Smooth muscle cell (in vitro differentiated cells): Measurements from ENCODE around the gene PRRT2. TPM values are rescaled to one million over a fixed set of nuclear protein-coding genes. Genes with fewer than 3 reads are reported as not detected.

Experiments used
- DNase-seq: peaks from one replicate; lab custom pipeline; 2025; ENCODE audit not compliant: unreplicated experiment; lab: John Stamatoyannopoulos, UW
- H2AFZ ChIP-seq: fragments of 200-600 bp; sonication (generic); 2 replicates; pipeline ENCODE4 v1.6.0; 2016; ENCODE audit warnings: antibody characterized with exemption, low read depth, mild to moderate bottlenecking
- H3F3A ChIP-seq: fragments of 200-600 bp; sonication (generic); 2 replicates; pipeline ENCODE4 v1.6.0; 2017; ENCODE audit warnings: antibody characterized with exemption, low read depth
- H3K27ac ChIP-seq: fragments of 200-600 bp; sonication (generic); 2 replicates; pipeline ENCODE4 v1.5.1; 2016; ENCODE audit warnings: low read depth, mild to moderate bottlenecking
- H3K27me3 ChIP-seq: fragments of 200-600 bp; sonication (generic); 2 replicates; pipeline ENCODE4 v1.6.1; 2016; ENCODE audit warnings: low read depth, mild to moderate bottlenecking
- H3K36me3 ChIP-seq: fragments of 200-600 bp; sonication (generic); 2 replicates; pipeline ENCODE4 v1.5.1; 2016; ENCODE audit warnings: low read depth
- H3K4me1 ChIP-seq: fragments of 200-600 bp; sonication (generic); 2 replicates; pipeline ENCODE4 v1.5.1; 2016; ENCODE audit warnings: low read depth
- H3K4me2 ChIP-seq: fragments of 200-600 bp; sonication (generic); 2 replicates; pipeline ENCODE4 v1.6.0; 2016; ENCODE audit warnings: mild to moderate bottlenecking
- H3K4me3 ChIP-seq: fragments of 200-600 bp; sonication (generic); 2 replicates; pipeline ENCODE4 v1.5.1; 2016; ENCODE audit warnings: mild to moderate bottlenecking
- H3K79me2 ChIP-seq: fragments of 200-600 bp; sonication (generic); 2 replicates; pipeline ENCODE4 v1.6.0; 2016; ENCODE audit warnings: low read depth, mild to moderate bottlenecking
- H3K9ac ChIP-seq: fragments of 200-600 bp; sonication (generic); 2 replicates; pipeline ENCODE4 v1.6.0; 2016; ENCODE audit warnings: low read depth
- H3K9me3 ChIP-seq: fragments of 200-600 bp; sonication (generic); replicated peaks from 2 replicates; pipeline ENCODE4 v1.5.1; 2016; ENCODE audit warnings: low read depth
- H4K20me1 ChIP-seq: fragments of 200-600 bp; sonication (generic); 2 replicates; pipeline ENCODE4 v1.6.0; 2016; ENCODE audit warnings: low read depth
- WGBS: methylation state at CpG from one replicate; pipeline ENCODE4 v1.1.7; 2016; ENCODE audit warnings: low lambda C conversion rate; 5-methylcytosine and 5-hydroxymethylcytosine counted together
- polyA plus RNA-seq: library from polyadenylated mRNA; unstranded; fragments of >200 nt; fragmentation: Nextera tagmentation; extraction: Ambion mirVana; gene quantifications from 2 replicates; pipeline ENCODE4 v1.2.1, GENCODE V29; 2016
- total RNA-seq: library from RNA; depleted of rRNA; stranded (reverse); fragments of >200 nt; gene quantifications from 2 replicates; pipeline ENCODE4 v1.2.3, GENCODE V29; 2014
- TF ChIP-seq, protein P1 (sequence below): fragments of 200-600 bp; sonication (generic); IDR thresholded peaks from 2 replicates; pipeline ENCODE4 v1.5.1; 2017; ENCODE audit warnings: borderline replicate concordance, mild to moderate bottlenecking, antibody characterized with exemption; ENCODE audit not compliant: insufficient read depth, poor library complexity, severe bottlenecking

Gene PRRT2
- total and polyA plus RNA-seq, 2 experiments from 2014 or later = 12.2 TPM

DNA sequence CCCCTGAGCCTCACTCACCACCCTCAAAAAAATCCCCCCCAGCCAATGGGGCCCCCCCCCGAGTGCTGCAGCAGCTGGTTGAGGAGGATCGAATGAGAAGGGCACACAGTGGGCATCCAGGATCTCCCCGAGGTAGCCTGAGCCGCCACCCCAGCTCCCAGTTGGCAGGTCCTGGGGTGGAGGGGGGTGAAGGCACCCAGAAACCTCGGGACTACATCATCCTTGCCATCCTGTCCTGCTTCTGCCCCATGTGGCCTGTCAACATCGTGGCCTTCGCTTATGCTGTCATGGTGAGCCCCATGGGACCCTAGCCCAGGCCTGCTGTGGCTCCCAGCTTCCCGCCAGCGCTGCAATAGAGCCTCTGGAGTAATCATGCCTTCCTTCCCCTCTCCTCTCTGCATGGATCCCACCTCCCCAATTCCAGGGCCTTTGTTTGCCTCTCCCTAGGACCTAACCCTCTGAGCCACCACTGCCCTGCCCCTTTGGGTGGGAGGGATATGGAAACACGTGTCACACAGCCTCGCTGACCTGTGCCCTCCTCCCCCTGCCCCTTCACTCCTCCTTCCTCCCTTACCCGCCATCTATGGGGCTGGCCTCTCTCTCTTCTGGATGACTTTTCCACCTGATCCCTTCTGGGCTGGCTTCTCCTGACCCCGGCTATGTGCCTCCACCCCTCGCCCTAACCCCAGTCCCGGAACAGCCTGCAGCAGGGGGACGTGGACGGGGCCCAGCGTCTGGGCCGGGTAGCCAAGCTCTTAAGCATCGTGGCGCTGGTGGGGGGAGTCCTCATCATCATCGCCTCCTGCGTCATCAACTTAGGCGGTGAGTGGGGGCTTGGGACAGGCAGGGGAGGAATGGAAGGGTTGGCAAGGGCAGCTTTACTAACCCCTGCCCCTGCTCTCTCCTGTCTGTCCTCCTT is 1.9 kb downstream of the PRRT2 start:
- peaks cover 48% of the 10 kb centered on the region for H3K4me1 ChIP-seq
- H3F3A ChIP-seq = peaks cover 29% of the 10 kb centered on the region
- H3K27me3 ChIP-seq = no peaks in the 10 kb centered on the region
- H3K4me2 ChIP-seq = peak overlapping the region; percentile 94
- H4K20me1 ChIP-seq = peaks cover 18% of the 10 kb centered on the region
- H3K9ac ChIP-seq = no peak overlapping the region
- 84% methylated on average over 21 of the region's 24 CpGs for WGBS
- peaks cover 50% of the 10 kb centered on the region for H3K79me2 ChIP-seq
- no peak overlapping the region for H3K27ac ChIP-seq
- TF ChIP-seq, protein P1, sequence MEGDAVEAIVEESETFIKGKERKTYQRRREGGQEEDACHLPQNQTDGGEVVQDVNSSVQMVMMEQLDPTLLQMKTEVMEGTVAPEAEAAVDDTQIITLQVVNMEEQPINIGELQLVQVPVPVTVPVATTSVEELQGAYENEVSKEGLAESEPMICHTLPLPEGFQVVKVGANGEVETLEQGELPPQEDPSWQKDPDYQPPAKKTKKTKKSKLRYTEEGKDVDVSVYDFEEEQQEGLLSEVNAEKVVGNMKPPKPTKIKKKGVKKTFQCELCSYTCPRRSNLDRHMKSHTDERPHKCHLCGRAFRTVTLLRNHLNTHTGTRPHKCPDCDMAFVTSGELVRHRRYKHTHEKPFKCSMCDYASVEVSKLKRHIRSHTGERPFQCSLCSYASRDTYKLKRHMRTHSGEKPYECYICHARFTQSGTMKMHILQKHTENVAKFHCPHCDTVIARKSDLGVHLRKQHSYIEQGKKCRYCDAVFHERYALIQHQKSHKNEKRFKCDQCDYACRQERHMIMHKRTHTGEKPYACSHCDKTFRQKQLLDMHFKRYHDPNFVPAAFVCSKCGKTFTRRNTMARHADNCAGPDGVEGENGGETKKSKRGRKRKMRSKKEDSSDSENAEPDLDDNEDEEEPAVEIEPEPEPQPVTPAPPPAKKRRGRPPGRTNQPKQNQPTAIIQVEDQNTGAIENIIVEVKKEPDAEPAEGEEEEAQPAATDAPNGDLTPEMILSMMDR = no peak
- H2AFZ ChIP-seq = no peak overlapping the region
- no peak overlapping the region for H3K4me3 ChIP-seq
- no peaks in the 10 kb centered on the region for H3K36me3 ChIP-seq
- DNase-seq = no peak
- H3K9me3 ChIP-seq = no peaks in the 10 kb centered on the region

DNA sequence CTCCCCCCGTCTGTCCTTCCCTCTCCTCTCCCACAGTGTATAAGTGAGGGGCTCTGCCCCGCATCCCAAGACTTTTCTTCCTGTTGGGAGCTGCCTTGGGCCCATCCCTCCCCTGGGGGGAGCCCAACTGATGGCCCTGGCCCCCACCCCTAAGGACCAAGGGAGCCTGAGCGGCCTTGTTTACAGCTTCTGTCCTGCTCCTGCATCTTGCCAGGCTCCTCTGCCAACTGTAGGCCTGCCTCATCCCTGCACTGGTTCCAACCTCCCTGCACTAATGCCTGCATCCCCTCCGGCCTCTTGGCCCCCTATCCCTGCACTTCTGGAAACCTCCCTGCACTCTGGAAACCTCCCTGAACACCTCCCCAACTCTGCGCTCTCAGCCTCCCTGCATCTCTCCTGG is 2.6 kb downstream of the PRRT2 start:
- Histone ChIP-seq H2AFZ (no peak overlapping the region), H3K36me3 (no peaks in the 10 kb centered on the region), H3K9ac (no peak overlapping the region), H3K4me3 (no peak overlapping the region), H4K20me1 (peaks cover 11% of the 10 kb centered on the region), H3K27me3 (no peaks in the 10 kb centered on the region), H3K4me1 (peaks cover 41% of the 10 kb centered on the region), H3F3A (peaks cover 23% of the 10 kb centered on the region), H3K79me2 (peaks cover 43% of the 10 kb centered on the region), H3K9me3 (no peaks in the 10 kb centered on the region), H3K4me2 (peak overlapping the region; percentile 90), H3K27ac (no peak overlapping the region)
- no peak for DNase-seq
- TF ChIP-seq, protein P1 = no peak
- WGBS = 91% methylated on average over 4 of the region's 5 CpGs

DNA sequence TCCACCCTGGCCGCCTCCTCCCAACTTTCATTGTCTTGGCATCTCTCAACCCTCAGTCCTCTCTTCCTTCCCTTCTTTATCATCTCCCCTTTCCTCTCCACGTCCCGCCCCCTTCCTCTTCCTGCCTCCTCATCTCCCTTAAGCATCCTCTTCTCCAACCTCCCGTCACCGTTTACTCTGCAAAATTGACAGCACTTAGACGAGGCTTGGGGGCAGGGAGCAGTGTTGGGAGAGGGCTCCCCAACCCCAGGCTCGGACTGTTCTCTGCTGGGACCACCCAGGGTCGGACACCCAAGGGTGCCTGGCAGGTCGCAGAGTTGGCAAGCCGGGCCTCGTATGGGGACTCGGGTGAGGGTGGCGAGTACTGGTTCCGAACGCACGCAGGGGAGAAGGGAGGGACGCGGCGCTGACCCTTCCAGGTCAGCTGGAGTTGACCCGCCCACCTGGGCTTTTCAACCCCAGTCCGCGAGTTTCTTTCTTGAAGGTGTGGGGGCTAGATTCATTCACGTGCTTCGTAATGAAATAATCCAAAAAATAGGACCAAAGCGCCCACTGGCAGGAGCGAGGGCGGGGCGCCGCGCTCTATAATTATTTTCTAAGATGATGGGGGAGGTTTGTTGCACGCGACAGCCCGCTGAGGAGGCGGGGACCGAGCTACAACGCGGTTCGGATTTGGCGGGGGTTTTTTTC is 3.2 kb downstream of the PRRT2 start:
- H3K36me3 ChIP-seq = no peaks in the 10 kb centered on the region
- H3K4me3 ChIP-seq = peak overlapping the region; percentile 74
- H3K79me2 ChIP-seq = peaks cover 40% of the 10 kb centered on the region
- peaks cover 24% of the 10 kb centered on the region for H3F3A ChIP-seq
- peaks cover 38% of the 10 kb centered on the region for H3K4me1 ChIP-seq
- H3K4me2 ChIP-seq = peak overlapping the region; percentile 90
- WGBS = 9% methylated on average over 38 of the region's 39 CpGs
- H3K9me3 ChIP-seq = no peaks in the 10 kb centered on the region
- peak overlapping the region; percentile 78 for H3K27ac ChIP-seq
- no peaks in the 10 kb centered on the region for H3K27me3 ChIP-seq
- peaks cover 7% of the 10 kb centered on the region for H4K20me1 ChIP-seq
- peak overlapping the region; percentile 52 for H3K9ac ChIP-seq
- DNase-seq = no peak
- H2AFZ ChIP-seq = peak overlapping the region; percentile 54
- TF ChIP-seq, protein P1 = no peak
